ENCODE measurements around the gene STXBP6. TPM values are rescaled to one million over a fixed set of nuclear protein-coding genes. Genes with fewer than 3 reads are reported as not detected.

The STXBP6 gene
- total and polyA plus RNA-seq, 2 experiments from 2014 or later, result 3.8 to 6.4 TPM

DNA sequence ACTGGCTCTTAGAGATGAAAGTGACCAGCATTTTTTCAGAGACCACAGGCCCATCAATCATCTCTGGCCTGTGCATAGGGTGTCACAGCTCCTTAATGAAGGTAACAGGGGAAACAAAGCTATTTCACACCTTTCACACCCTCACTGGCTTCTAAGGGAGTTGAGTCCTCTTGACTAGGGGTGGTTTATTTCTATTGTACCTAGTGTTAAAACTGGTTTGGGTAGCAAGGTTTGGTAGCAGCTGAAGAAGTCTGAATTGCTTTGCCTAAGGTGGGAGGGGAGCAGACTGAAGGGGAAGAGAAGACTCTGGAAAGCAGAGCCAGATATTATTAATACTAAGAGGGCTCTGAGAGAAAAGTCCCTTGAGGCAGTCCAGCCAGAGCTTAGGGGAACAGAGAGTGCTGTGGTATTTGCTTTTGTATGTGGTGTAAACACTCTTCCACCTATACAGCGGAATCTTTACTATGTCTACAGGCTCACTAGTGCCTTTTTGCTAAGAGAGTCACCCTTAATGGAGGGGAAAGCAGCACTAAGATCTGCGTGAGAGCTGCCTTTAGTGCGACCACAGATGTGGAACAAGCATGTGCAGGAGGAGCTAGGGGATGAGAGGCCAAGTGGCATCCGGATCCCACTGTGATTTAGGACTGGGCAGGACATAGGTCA lies 95.8 kb downstream of the STXBP6 start:
- Histone ChIP-seq H3K27me3 (no peaks in the 10 kb centered on the region), H3K4me3 (no peak overlapping the region), H3K9me3 (ENCODE audit: low read depth) (no peaks in the 10 kb centered on the region), H3K36me3 (no peaks in the 10 kb centered on the region), H3K4me1 (ENCODE audit: low read depth) (peaks cover 5% of the 10 kb centered on the region), H3K27ac (no peak overlapping the region)
- no peak for DNase-seq (ENCODE audit: low read depth in 1 of 2, low spot score in 1 of 2)
- TF ChIP-seq, protein P1, sequence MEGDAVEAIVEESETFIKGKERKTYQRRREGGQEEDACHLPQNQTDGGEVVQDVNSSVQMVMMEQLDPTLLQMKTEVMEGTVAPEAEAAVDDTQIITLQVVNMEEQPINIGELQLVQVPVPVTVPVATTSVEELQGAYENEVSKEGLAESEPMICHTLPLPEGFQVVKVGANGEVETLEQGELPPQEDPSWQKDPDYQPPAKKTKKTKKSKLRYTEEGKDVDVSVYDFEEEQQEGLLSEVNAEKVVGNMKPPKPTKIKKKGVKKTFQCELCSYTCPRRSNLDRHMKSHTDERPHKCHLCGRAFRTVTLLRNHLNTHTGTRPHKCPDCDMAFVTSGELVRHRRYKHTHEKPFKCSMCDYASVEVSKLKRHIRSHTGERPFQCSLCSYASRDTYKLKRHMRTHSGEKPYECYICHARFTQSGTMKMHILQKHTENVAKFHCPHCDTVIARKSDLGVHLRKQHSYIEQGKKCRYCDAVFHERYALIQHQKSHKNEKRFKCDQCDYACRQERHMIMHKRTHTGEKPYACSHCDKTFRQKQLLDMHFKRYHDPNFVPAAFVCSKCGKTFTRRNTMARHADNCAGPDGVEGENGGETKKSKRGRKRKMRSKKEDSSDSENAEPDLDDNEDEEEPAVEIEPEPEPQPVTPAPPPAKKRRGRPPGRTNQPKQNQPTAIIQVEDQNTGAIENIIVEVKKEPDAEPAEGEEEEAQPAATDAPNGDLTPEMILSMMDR (IDR thresholded peaks at IDR 0.05; ENCODE audit: low read depth, low read length), result no peak

DNA sequence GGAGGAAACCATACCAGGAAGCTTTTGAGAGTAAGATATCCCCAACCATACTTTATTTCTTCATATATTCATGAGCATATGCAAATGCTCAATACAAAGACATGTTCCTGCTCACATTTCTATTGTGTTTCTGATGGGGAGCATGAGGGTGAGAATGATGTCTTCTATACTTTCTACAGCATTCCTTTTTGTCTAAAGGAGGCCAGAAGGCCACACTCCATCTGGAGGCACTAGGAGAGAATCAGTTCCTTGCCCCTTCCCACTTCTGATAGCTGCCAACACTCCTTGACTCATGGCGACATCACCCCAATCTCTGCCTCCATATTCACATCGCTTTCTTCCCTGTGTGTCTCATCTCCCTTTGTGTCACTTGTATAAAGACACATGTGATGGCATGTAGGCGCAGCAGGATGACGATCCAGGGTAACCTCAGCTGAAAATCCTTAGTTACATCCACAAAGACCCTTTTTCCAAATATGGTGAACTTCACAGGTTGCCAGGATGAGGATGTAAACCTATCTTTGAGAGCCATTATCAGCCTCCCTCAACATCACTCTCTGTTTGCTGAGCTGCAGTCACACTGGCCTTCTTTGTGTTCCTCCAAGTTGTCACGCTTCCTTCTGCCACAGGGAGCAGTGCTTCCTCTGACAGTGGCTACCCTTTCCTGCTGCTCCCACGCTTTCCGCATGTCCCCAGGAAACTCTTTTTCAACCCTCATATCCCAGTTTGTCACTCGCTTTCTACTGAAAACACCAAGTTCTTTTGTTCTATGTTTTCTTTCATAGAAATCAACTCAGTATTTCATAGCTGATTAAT lies 96.9 kb downstream of the STXBP6 start:
- no peaks in the 10 kb centered on the region for H3K36me3 ChIP-seq
- no peak overlapping the region for H3K4me3 ChIP-seq
- H3K27me3 ChIP-seq, result no peaks in the 10 kb centered on the region
- DNase-seq (ENCODE audit: low read depth in 1 of 2, low spot score in 1 of 2), result peak in 1 of 2 donors; percentile 21
- H3K9me3 ChIP-seq (ENCODE audit: low read depth), result no peaks in the 10 kb centered on the region
- H3K4me1 ChIP-seq (ENCODE audit: low read depth), result peaks cover 5% of the 10 kb centered on the region
- no peak overlapping the region for H3K27ac ChIP-seq
- TF ChIP-seq, protein P1 (IDR thresholded peaks at IDR 0.05; ENCODE audit: low read depth, low read length), result no peak

DNA sequence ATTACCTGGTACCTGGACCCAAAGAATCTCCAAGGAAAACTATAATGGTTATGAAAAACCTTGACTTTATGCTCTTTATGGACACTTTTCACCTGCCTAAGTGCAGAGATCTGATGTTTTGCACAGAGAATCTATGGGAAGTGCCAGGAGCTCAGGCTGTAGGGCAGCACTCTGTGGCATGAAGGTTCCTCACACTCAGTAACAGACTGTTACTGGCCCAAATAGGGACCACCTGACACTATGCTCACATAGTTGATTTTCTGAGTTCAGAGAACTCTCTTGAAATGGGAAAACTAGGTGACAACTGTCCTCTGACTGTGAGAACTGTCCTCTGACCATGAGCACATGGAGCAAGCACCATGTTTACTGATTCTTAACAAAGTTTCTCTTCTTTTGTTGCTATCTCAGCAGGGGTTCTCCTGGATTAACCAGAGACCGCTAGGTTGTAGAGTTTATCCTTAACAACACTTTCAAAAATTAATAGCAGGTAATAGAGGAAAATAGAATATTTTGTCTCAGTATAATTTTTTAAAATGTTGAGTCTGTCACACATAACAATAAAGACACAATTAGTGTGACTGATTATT lies 101.6 kb downstream of the STXBP6 start:
- Histone ChIP-seq H3K36me3 (no peaks in the 10 kb centered on the region), H3K27ac (no peak overlapping the region), H3K4me3 (no peak overlapping the region), H3K27me3 (no peaks in the 10 kb centered on the region), H3K9me3 (ENCODE audit: low read depth) (no peaks in the 10 kb centered on the region), H3K4me1 (ENCODE audit: low read depth) (no peaks in the 10 kb centered on the region)
- TF ChIP-seq, protein P1 (IDR thresholded peaks at IDR 0.05; ENCODE audit: low read depth, low read length), result no peak
- DNase-seq (ENCODE audit: low read depth in 1 of 2, low spot score in 1 of 2), result no peak

DNA sequence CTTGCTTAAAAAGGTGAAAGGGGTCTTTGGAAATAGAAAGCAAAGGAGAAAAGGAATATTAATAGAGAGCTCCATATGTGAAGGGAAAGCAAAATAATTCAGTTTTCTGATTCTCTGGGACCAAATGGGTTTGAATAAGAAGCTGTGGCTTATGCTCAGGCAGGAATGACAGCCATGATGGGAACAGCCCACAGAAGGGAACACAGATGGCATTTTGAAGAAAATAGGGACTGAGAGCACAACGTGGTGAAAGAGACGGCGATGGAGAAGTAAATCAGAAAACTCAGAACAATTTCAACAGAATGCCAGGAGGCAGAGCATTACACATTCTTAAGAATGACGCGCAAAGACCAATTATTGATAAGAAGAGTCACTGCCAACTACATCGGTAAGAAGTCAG lies 102.8 kb downstream of the STXBP6 start:
- TF ChIP-seq, protein P1 (IDR thresholded peaks at IDR 0.05; ENCODE audit: low read depth, low read length), result no peak
- Histone ChIP-seq H3K9me3 (ENCODE audit: low read depth) (no peaks in the 10 kb centered on the region), H3K4me3 (no peak overlapping the region), H3K36me3 (no peaks in the 10 kb centered on the region), H3K27me3 (no peaks in the 10 kb centered on the region), H3K4me1 (ENCODE audit: low read depth) (no peaks in the 10 kb centered on the region), H3K27ac (no peak overlapping the region)
- no peak for DNase-seq (ENCODE audit: low read depth in 1 of 2, low spot score in 1 of 2)

DNA sequence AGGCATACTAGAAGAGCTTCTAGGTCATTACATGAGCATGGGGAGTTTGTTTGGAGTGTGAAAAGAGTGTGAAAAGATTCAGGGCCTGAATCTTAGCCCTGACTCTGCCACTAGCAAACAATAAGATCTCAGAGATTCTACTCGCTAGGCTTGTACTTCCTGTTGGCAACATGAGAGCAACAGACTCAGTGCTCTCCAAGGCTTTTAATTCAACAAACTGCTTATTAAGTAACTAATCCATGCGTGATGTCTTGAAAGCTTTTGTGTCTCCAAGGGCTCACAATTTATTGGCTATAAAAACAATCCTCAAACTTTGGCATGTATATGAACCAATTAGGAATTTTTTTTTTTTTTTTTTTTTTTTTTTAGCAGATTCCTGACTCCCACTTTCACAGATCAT lies 105.1 kb downstream of the STXBP6 start:
- Histone ChIP-seq H3K9me3 (ENCODE audit: low read depth) (no peaks in the 10 kb centered on the region), H3K4me1 (ENCODE audit: low read depth) (peaks cover 21% of the 10 kb centered on the region), H3K36me3 (no peaks in the 10 kb centered on the region), H3K4me3 (no peak overlapping the region), H3K27me3 (no peaks in the 10 kb centered on the region), H3K27ac (no peak overlapping the region)
- no peak for DNase-seq (ENCODE audit: low read depth in 1 of 2, low spot score in 1 of 2)
- TF ChIP-seq, protein P1 (IDR thresholded peaks at IDR 0.05; ENCODE audit: low read depth, low read length), result no peak

Measured in cardiac muscle cell (in vitro differentiated cells and primary cell).